ENCODE data around the gene NDUFAB1.

DNA sequence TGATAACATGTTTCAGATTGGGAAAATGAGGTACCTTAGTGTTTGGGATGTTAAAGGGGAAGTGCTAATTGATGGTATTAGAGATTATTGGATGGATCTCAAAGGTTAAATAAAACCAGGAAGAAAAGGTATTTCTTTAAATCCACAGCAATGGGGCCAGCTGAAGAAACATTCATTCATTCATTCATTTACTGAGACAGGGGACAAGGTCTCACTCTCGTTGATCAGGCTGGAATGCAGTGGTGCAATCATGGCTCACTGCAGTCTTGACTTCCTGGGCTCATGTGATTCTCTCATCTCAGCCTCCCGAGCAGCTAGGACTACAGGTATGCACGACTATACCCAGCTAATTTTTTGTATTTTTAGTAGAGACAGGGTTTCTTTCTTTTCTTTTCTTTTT is 58.7 kb downstream of the NDUFAB1 start:
- TF ChIP-seq CTCF (IDR thresholded peaks at IDR 0.05) (no peak), ZFX (IDR thresholded peaks at IDR 0.05; ENCODE audit: borderline replicate concordance) (no peak)

All from 22Rv1 (cell line).